ENCODE measurements around the gene PLB1. TPM values are rescaled to one million over a fixed set of nuclear protein-coding genes. Genes with fewer than 3 reads are reported as not detected.

PLB1 gene
- total and polyA plus RNA-seq, 8 donors = 0.45 to 18.8 (median 3.4) TPM

DNA sequence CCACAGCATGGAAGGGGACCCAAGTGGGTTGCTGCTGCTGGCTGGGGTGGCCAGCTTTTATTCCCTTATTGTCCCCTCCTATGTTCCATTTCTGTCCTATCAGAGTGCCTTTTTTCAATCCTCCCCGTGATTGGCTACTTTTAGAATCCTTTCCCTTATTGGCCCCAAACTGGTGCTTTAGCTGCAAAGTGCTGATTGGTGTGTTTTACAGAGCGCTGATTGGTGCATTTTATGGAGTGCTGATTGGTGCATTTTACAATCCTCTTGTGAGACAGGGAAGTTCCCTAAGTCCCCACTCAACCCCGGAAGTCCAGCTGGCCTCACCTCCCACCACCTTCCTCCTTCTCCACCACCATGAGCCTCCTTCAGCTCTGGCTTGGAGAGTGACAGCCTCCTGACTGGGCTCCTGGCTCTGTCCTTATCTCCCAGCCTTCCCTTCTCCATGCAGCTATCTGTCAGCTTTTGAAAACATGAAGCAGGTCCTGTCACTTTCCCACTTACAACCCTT is 20.7 kb upstream of the PLB1 start:
- H3K9me3 ChIP-seq = no peaks in the 10 kb centered on the region
- DNase-seq = no peak
- H3K27me3 ChIP-seq = no peaks in the 10 kb centered on the region
- WGBS, 5 donors = 80 to 97% (median 93%) methylated on average over 3 of the region's 3 CpGs
- intact Hi-C loops (cut with DNase I; ENCODE audit: low total_unique reads) = no loop called here
- H3K4me3 ChIP-seq = no peak overlapping the region
- H3K36me3 ChIP-seq = no peaks in the 10 kb centered on the region
- H3K27ac ChIP-seq = no peak overlapping the region
- TF ChIP-seq POLR2AphosphoS5 (IDR thresholded peaks at IDR 0.05) (no peak), EP300 (IDR thresholded peaks at IDR 0.05) (no peak), POLR2A (IDR thresholded peaks at IDR 0.05) (no peak)
- TF ChIP-seq, protein P1, sequence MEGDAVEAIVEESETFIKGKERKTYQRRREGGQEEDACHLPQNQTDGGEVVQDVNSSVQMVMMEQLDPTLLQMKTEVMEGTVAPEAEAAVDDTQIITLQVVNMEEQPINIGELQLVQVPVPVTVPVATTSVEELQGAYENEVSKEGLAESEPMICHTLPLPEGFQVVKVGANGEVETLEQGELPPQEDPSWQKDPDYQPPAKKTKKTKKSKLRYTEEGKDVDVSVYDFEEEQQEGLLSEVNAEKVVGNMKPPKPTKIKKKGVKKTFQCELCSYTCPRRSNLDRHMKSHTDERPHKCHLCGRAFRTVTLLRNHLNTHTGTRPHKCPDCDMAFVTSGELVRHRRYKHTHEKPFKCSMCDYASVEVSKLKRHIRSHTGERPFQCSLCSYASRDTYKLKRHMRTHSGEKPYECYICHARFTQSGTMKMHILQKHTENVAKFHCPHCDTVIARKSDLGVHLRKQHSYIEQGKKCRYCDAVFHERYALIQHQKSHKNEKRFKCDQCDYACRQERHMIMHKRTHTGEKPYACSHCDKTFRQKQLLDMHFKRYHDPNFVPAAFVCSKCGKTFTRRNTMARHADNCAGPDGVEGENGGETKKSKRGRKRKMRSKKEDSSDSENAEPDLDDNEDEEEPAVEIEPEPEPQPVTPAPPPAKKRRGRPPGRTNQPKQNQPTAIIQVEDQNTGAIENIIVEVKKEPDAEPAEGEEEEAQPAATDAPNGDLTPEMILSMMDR (IDR thresholded peaks at IDR 0.05) = no peak
- H3K4me1 ChIP-seq = peaks cover 0 to 11% (median 0%) of the 10 kb centered on the region in 4 donors

DNA sequence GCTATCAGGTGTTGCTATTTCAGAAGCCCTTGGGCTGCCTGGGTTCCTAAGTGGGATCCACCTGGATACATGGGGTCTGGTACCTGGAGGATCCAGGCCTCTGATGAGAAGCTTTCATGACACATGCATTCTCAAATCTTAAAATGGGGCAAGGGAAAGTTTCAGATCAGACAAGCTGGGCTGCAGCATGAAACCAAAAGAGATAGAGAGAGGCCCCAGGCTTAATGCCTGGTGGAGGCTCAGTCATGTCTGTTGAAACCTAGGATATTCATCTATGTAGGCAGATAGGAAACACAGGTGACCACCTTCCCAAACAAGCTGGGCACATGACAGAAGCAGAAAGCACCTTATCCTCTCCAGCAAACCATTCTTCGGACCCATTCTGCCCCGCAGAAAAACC is 18.8 kb upstream of the PLB1 start:
- no peak for TF ChIP-seq POLR2A (IDR thresholded peaks at IDR 0.05)
- TF ChIP-seq, protein P1 (IDR thresholded peaks at IDR 0.05) = no peak
- no peak for TF ChIP-seq EP300 (IDR thresholded peaks at IDR 0.05)
- TF ChIP-seq POLR2AphosphoS5 (IDR thresholded peaks at IDR 0.05) = no peak
- no peaks in the 10 kb centered on the region for H3K4me1 ChIP-seq
- no peak for DNase-seq
- intact Hi-C loops (cut with DNase I; ENCODE audit: low total_unique reads) = no loop called here
- H3K27me3 ChIP-seq = no peaks in the 10 kb centered on the region
- H3K27ac ChIP-seq = no peak overlapping the region
- H3K9me3 ChIP-seq = no peaks in the 10 kb centered on the region
- no peaks in the 10 kb centered on the region for H3K36me3 ChIP-seq
- no peak overlapping the region for H3K4me3 ChIP-seq
- WGBS, 5 donors = 91 to 100% (median 92%) methylated on average over 2 of the region's 2 CpGs

DNA sequence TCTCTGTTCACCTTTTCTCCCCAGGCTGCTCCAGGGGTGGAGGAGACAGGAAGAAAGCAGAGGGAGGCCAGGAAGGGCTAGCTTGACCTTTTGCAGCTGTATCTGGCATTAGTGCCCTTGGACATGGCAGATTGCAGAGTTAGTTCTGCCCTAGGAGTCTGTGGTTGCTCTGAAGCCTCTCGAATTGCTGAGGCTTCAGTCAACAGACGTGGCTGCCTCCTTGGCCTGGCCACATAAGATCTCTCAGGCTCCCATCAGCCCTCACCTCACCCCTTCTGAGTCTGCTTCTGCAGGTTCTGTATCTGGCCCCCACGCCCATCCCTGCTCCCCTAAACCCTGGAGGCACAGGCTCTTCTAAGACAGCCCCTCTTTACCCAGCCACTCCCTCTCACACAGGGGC is 18.2 kb upstream of the PLB1 start:
- no peak overlapping the region for H3K4me3 ChIP-seq
- 65 to 85% (median 81%) methylated on average over 3 of the region's 3 CpGs for WGBS, 5 donors
- H3K4me1 ChIP-seq = no peaks in the 10 kb centered on the region
- H3K27me3 ChIP-seq = no peaks in the 10 kb centered on the region
- H3K27ac ChIP-seq = no peak overlapping the region
- H3K9me3 ChIP-seq = no peaks in the 10 kb centered on the region
- no peaks in the 10 kb centered on the region for H3K36me3 ChIP-seq
- TF ChIP-seq POLR2AphosphoS5 (IDR thresholded peaks at IDR 0.05) = no peak
- TF ChIP-seq, protein P1 (IDR thresholded peaks at IDR 0.05) = no peak
- TF ChIP-seq EP300 (IDR thresholded peaks at IDR 0.05) = no peak
- no peak for TF ChIP-seq POLR2A (IDR thresholded peaks at IDR 0.05)
- DNase-seq = no peak
- intact Hi-C loops (cut with DNase I; ENCODE audit: low total_unique reads) = no loop called here

DNA sequence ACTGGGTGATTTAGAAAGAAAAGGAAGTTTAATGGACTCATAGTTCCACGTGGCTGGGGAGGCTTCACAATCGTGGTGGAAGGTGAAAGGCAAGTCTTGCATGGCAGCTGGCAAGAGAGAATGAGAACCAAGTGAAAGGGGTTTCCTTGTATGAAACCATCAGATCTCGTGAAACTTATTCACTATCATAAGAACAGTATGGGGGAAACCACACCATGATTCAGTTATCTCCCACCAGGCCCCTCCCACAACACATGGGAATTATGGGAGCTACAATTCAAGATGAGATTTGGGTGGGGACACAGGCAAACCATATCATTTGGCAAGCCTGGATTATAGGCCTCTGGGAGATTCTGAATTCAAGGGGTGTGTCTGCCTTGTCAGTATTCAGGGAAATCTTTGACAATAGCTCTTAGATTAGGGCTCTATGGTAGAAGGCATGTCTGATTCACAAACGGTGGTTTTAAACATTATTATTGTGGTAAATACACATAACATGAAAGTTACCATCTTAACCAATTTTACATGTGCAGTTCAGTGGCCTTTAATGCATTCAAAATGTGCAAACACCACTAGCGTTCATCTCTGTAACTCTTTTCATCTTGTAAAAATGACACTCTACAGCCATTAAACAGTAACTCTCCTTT is 15.3 kb upstream of the PLB1 start:
- DNase-seq = no peak
- no peaks in the 10 kb centered on the region for H3K27me3 ChIP-seq
- intact Hi-C loops (cut with DNase I; ENCODE audit: low total_unique reads) = no loop called here
- 66 to 75% (median 71%) methylated on average over 5 of the region's 5 CpGs for WGBS, 5 donors
- no peak overlapping the region for H3K4me3 ChIP-seq
- TF ChIP-seq POLR2A (IDR thresholded peaks at IDR 0.05) (no peak), EP300 (IDR thresholded peaks at IDR 0.05) (no peak), POLR2AphosphoS5 (IDR thresholded peaks at IDR 0.05) (no peak)
- TF ChIP-seq, protein P1 (IDR thresholded peaks at IDR 0.05) = no peak
- no peaks in the 10 kb centered on the region for H3K4me1 ChIP-seq
- H3K36me3 ChIP-seq = no peaks in the 10 kb centered on the region
- H3K27ac ChIP-seq = no peak overlapping the region
- H3K9me3 ChIP-seq = no peaks in the 10 kb centered on the region

Data from stomach (tissue), 9 donors.